IMR-90 (cell line): Measurements from ENCODE around the gene ATPAF2. TPM values are rescaled to one million over a fixed set of nuclear protein-coding genes. Genes with fewer than 3 reads are reported as not detected.

Source experiments
- ATAC-seq: fragments of 200-7000 bp; cut with Tn5 transposase; 2 replicates; pipeline ENCODE4 v1.9.1; 2020; ENCODE audit warnings: low read depth, mild to moderate bottlenecking, moderate library complexity
- BruUV-seq: library from RNA; stranded (reverse); fragments of 400-500 nt; replicated peaks from 2 replicates; lab custom pipeline; 2021; lab: Mats Ljungman, UMichigan
- CTCF ChIA-PET: fragments of 300-600 bp; formaldehyde crosslinking; extraction: SDS; loops from one replicate; lab custom pipeline; 2021; ENCODE audit warnings: antibody characterized with exemption; lab: Yijun Ruan, JAX
- POLR2A ChIA-PET: fragments of 300-600 bp; sonication (Branson Sonifier 250); formaldehyde crosslinking; loops from one replicate; lab custom pipeline; 2022; ENCODE audit warnings: antibody characterized with exemption; ENCODE audit not compliant: unreplicated experiment; lab: Charles Lee
- DNase-seq: peaks from one replicate; pipeline ENCODE4 v3.0.0; 2013
- H2AFZ ChIP-seq: replicated peaks from 2 replicates; pipeline ENCODE3; 2013; ENCODE audit warnings: low read length, mild to moderate bottlenecking; ENCODE audit not compliant: poor library complexity
- H2AK5ac ChIP-seq: 2 replicates; pipeline ENCODE4 v1.6.1; 2013; ENCODE audit warnings: low read depth, low read length, inconsistent platforms
- H2AK9ac ChIP-seq: replicated peaks from 2 replicates; pipeline ENCODE3; 2013; ENCODE audit warnings: mild to moderate bottlenecking, low read depth, low read length, moderate library complexity; ENCODE audit not compliant: poor library complexity
- H2BK120ac ChIP-seq: 2 replicates; pipeline ENCODE4 v1.6.1; 2013; ENCODE audit warnings: low read depth, low read length, inconsistent platforms
- H2BK15ac ChIP-seq: 3 replicates; pipeline ENCODE4 v1.6.1; 2013; ENCODE audit warnings: low read depth, low read length, inconsistent platforms
- H2BK20ac ChIP-seq: 2 replicates; pipeline ENCODE4 v1.6.1; 2013; ENCODE audit warnings: low read depth, mild to moderate bottlenecking, inconsistent platforms, low read length, moderate library complexity
- H2BK5ac ChIP-seq: 2 replicates; pipeline ENCODE4 v1.6.1; 2013; ENCODE audit warnings: mild to moderate bottlenecking, low read depth, low read length, inconsistent platforms; ENCODE audit not compliant: poor library complexity, severe bottlenecking
- H3K14ac ChIP-seq: replicated peaks from 2 replicates; pipeline ENCODE4 v1.6.1; 2013; ENCODE audit warnings: low read depth, low read length, inconsistent platforms
- H3K18ac ChIP-seq: 2 replicates; pipeline ENCODE4 v1.6.1; 2013; ENCODE audit warnings: low read depth, low read length, control low read depth
- H3K23ac ChIP-seq: 2 replicates; pipeline ENCODE4 v1.6.1; 2013; ENCODE audit warnings: low read depth, low read length, inconsistent platforms
- H3K27ac ChIP-seq: 2 replicates; pipeline ENCODE4 v1.5.1; 2013; ENCODE audit warnings: mild to moderate bottlenecking, control low read depth, low read length; ENCODE audit not compliant: insufficient read depth
- H3K27me3 ChIP-seq: 2 replicates; pipeline ENCODE4 v1.6.1; 2013; ENCODE audit warnings: low read length; ENCODE audit not compliant: control insufficient read depth, insufficient read depth
- H3K36me3 ChIP-seq: 2 replicates; pipeline ENCODE4 v1.6.1; 2013; ENCODE audit warnings: low read length, mixed read lengths; ENCODE audit not compliant: control insufficient read depth, insufficient read depth
- H3K4ac ChIP-seq: 2 replicates; pipeline ENCODE4 v1.6.1; 2013; ENCODE audit warnings: low read depth, low read length, inconsistent platforms
- H3K4me1 ChIP-seq: 2 replicates; pipeline ENCODE4 v1.6.1; 2013; ENCODE audit warnings: low read length, mixed read lengths; ENCODE audit not compliant: control insufficient read depth, insufficient read depth
- H3K4me2 ChIP-seq: 2 replicates; pipeline ENCODE4 v1.6.1; 2013; ENCODE audit warnings: low read depth, mild to moderate bottlenecking, control low read depth, low read length, moderate library complexity
- H3K4me3 ChIP-seq: 2 replicates; pipeline ENCODE4 v1.5.1; 2013; ENCODE audit warnings: low read depth, mild to moderate bottlenecking, control low read depth, low read length, moderate library complexity; ENCODE audit not compliant: insufficient read depth
- H3K56ac ChIP-seq: 2 replicates; pipeline ENCODE4 v1.6.1; 2013; ENCODE audit warnings: low read length, inconsistent platforms; ENCODE audit not compliant: insufficient read depth; ENCODE audit errors: extremely low read depth
- H3K79me1 ChIP-seq, 2 experiments: 2 replicates each; pipeline ENCODE4 v1.6.1; 2013; ENCODE audit warnings: low read length in 2 of 2, inconsistent platforms in 1 of 2, low read depth in 1 of 2
- H3K9ac ChIP-seq: 2 replicates; pipeline ENCODE4 v1.6.1; 2013; ENCODE audit warnings: low read depth, low read length, control low read depth
- H3K9me1 ChIP-seq: 2 replicates; pipeline ENCODE4 v1.6.1; 2013; ENCODE audit warnings: low read length, inconsistent platforms; ENCODE audit not compliant: insufficient read depth
- H3K9me3 ChIP-seq: 2 replicates; pipeline ENCODE4 v1.6.1; 2013; ENCODE audit warnings: low read length; ENCODE audit not compliant: control insufficient read depth, insufficient read depth
- H4K20me1 ChIP-seq: 2 replicates; pipeline ENCODE4 v1.6.1; 2013; ENCODE audit warnings: low read length, inconsistent platforms; ENCODE audit not compliant: insufficient read depth
- H4K5ac ChIP-seq: 2 replicates; pipeline ENCODE4 v1.6.1; 2013; ENCODE audit warnings: mild to moderate bottlenecking, low read depth, low read length, control low read depth
- H4K8ac ChIP-seq, 2 experiments: 2 replicates each; pipeline ENCODE4 v1.6.1; 2013; ENCODE audit warnings: low read depth in 2 of 2, low read length in 2 of 2, control low read depth in 1 of 2, inconsistent platforms in 1 of 2
- H4K91ac ChIP-seq: 2 replicates; pipeline ENCODE4 v1.6.1; 2013; ENCODE audit warnings: low read depth, low read length, inconsistent platforms; ENCODE audit not compliant: insufficient read depth
- BHLHE40 ChIP-seq: fragments of 150-350 bp; IDR thresholded peaks from 2 replicates; pipeline ENCODE4 v1.6.1; 2016; ENCODE audit warnings: mild to moderate bottlenecking, low read depth, low read length
- CTCF ChIP-seq: conservative IDR thresholded peaks from 2 replicates; pipeline ENCODE4 v1.5.1; 2012; ENCODE audit warnings: mild to moderate bottlenecking, low read depth, low read length, improper control_type of control experiment
- ELK1 ChIP-seq: fragments of 150-350 bp; IDR thresholded peaks from 2 replicates; pipeline ENCODE4 v1.6.1; 2016; ENCODE audit warnings: low read depth, mild to moderate bottlenecking, low read length, moderate library complexity, borderline replicate concordance
- MXI1 ChIP-seq: IDR thresholded peaks from 2 replicates; pipeline ENCODE4 v1.6.1; 2012; ENCODE audit warnings: low read depth, mild to moderate bottlenecking, low read length, moderate library complexity, borderline replicate concordance
- SMC3 ChIP-seq: fragments of 150-350 bp; IDR thresholded peaks from 2 replicates; pipeline ENCODE4 v1.6.1; 2016; ENCODE audit warnings: low read depth, mild to moderate bottlenecking, antibody characterized with exemption, low read length, moderate library complexity
- WGBS, 2 experiments: methylation state at CpG; one replicate each; pipeline versions ENCODE4 v1.1.5 to v1.1.7; 2013; ENCODE audit warnings: missing lambda C conversion rate in 2 of 2; ENCODE audit not compliant: insufficient read length in 1 of 2; ENCODE audit errors: extremely low coverage in 2 of 2; 5-methylcytosine and 5-hydroxymethylcytosine counted together
- dilution Hi-C: fragments of 300-500 bp; cut with HindIII; formaldehyde crosslinking; loops from one replicate; pipeline ENCODE4 v1.14.3; 2018; ENCODE audit warnings: low sequenced_read_pairs; ENCODE audit not compliant: unreplicated experiment
- in situ Hi-C: fragments of 300-500 bp; cut with MboI; formaldehyde crosslinking; loops from 3 replicates; pipeline ENCODE4 v1.14.3; 2019; ENCODE audit warnings: low sequenced_read_pairs, inconsistent platforms, mixed read lengths
- intact Hi-C: fragments of 100-400 bp; cut with micrococcal nuclease; formaldehyde crosslinking; loops from 2 replicates; pipeline ENCODE4 v1.10.0; 2022
- polyA plus RNA-seq, 3 experiments: library from polyadenylated mRNA; depleted of rRNA; stranded (reverse); fragments of >200 nt; gene quantifications; 2 replicates each; pipeline ENCODE4 v1.2.3, GENCODE V29; 2012; ENCODE audit warnings: low replicate concordance in 1 of 3
- total RNA-seq: library from RNA; depleted of rRNA; stranded (reverse); fragments of >200 nt; gene quantifications from 2 replicates; pipeline ENCODE4 v1.2.3, GENCODE V29; 2012

ATPAF2 gene
- total and polyA plus RNA-seq, 2 of the 4 experiments (the other 2 are of a cell fraction): 19.5 to 27.6 TPM

- no peak overlapping the region for H3K56ac ChIP-seq
- no peak overlapping the region for H4K8ac ChIP-seq
- no peak overlapping the region for H3K9ac ChIP-seq
- ChIA-PET CTCF (no interaction called here), POLR2A (interaction anchor here (0.6 kb wide), 1 partner anchor 52 kb away, joined by 3 read pairs; no protein-coding TSS in a partner anchor)
- peak; percentile 71 for ATAC-seq
- no peak overlapping the region for H2AK9ac ChIP-seq
- no peak for TF ChIP-seq ELK1
- TF ChIP-seq BHLHE40: no peak
- TF ChIP-seq MXI1: no peak
- TF ChIP-seq CTCF: no peak
- no peak for TF ChIP-seq SMC3
- no peak overlapping the region for H3K4me3 ChIP-seq
- H3K4me2 ChIP-seq: no peak overlapping the region
- in situ Hi-C loops: no loop called here
- no peak overlapping the region for H2BK15ac ChIP-seq
- H2BK20ac ChIP-seq: no peak overlapping the region
- DNase-seq: peak; percentile 62
- H3K4me1 ChIP-seq: no peaks in the 10 kb centered on the region
- no TSS peak for BruUV-seq
- dilution Hi-C loops: no loop called here
- H2BK120ac ChIP-seq: no peak overlapping the region
- H3K14ac ChIP-seq: no peak overlapping the region
- no peaks in the 10 kb centered on the region for H3K27me3 ChIP-seq
- no peak overlapping the region for H2AK5ac ChIP-seq
- intact Hi-C loops: no loop called here
- no peak overlapping the region for H4K5ac ChIP-seq
- no peaks in the 10 kb centered on the region for H4K20me1 ChIP-seq
- no peak overlapping the region for H3K27ac ChIP-seq
- no peak overlapping the region for H3K23ac ChIP-seq
- H3K18ac ChIP-seq: no peak overlapping the region
- no CpG with 5 or more reads among the region's 3 CpGs for WGBS, 2 experiments
- no peak overlapping the region for H2BK5ac ChIP-seq
- H3K9me3 ChIP-seq: no peaks in the 10 kb centered on the region
- H3K36me3 ChIP-seq: peaks cover 14% of the 10 kb centered on the region
- H3K79me1 ChIP-seq: peaks cover 0 to 6% of the 10 kb centered on the region in 2 experiments; a peak in 1 of 4 replicates
- H2AFZ ChIP-seq: no peak overlapping the region
- H3K9me1 ChIP-seq: no peaks in the 10 kb centered on the region; the same call in 1 of the 2 replicates
- no peak overlapping the region for H3K4ac ChIP-seq
- H4K91ac ChIP-seq: no peak overlapping the region
Measured at GRCh38 chr17:18017958-18018357, 21.0 kb downstream of the ATPAF2 start.
